Activated CD4-positive, alpha-beta T cell treated with anti-CD3 and anti-CD28 coated beads, Interleukin-2, Interleukin-4, amounts not matched to agents 100 ng/mL and 50 ng/mL, durations not matched to agents 16 hours and 8 hours (primary cell): ENCODE data around the gene PTGR1.
"Not testable (repeated sequence)": the region's sequence is repeated elsewhere in the genome, so short reads cannot be mapped to it uniquely, and the experiment has no call there.

ENCODE experiments used
- DNase-seq: peaks from one replicate; pipeline ENCODE4 v3.0.0-alpha.2; 2020; ENCODE audit warnings: low spot score

PTGR1 gene

DNA sequence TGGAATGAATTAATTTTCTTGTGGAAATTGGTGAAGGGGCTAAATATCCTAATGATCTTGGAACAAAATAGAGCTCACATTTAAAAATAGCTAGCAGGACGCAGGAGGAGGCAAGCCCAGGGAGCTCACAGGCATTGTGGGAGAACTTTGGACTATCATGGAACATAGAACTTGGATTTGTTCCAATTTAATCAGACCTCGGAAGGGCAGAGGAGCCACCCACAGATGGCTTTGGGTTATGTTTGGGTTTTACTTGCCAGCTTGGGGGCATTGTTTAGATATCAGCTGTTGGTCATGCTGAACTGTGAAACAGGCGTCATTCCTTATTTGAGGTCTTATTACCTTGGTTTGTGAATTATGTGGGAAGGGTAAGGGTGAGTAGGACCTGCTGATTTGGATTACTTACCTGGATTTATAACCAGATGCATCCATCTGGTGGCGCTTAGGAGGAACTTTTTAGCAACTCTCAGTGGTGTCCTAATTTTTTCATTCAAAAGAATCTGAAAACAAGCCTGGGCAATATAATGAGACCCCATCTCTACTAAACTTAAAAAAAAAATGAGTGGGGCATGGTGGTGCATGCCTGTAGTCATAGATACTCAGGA is 14.1 kb upstream of the PTGR1 start:
- no peak for DNase-seq

DNA sequence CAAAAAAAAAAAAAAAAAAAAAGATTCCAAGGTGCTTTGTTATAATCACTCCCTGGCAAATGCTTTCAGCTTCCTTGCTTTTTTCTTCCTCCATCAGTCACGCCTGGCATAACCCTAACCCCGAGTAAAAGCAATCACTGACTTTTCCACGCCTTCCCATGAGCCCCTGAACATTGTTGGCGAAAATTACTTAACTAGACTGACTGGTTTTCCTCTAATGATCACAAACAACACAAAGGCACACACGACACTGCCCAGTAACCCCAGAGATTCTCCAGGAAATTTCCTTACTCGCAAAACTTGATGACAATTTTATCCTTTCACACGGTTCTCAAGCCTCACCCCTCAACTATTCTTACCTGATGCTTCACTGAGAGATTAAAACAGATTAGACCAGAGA is 11.4 kb upstream of the PTGR1 start:
- no peak for DNase-seq

DNA sequence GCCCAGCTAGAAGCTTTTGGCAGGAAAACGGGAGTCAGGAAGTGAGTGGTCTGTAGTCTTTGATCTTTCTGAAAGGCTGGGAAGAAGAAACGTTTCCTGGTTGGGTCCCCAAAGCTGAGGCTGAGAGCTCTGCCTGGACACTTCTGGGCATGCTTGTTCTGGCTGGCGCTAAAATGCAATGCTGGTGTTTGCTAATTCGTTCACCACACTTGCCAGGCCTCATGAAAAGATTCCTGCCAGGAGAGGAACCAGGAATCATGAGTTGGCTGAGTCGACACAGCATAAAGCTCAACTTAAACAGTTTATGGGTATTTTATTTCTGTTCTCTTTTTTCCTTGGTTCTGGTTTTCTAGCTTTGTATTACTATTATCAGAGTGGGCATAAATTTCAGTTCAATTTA is 10.7 kb upstream of the PTGR1 start:
- DNase-seq = no peak

DNA sequence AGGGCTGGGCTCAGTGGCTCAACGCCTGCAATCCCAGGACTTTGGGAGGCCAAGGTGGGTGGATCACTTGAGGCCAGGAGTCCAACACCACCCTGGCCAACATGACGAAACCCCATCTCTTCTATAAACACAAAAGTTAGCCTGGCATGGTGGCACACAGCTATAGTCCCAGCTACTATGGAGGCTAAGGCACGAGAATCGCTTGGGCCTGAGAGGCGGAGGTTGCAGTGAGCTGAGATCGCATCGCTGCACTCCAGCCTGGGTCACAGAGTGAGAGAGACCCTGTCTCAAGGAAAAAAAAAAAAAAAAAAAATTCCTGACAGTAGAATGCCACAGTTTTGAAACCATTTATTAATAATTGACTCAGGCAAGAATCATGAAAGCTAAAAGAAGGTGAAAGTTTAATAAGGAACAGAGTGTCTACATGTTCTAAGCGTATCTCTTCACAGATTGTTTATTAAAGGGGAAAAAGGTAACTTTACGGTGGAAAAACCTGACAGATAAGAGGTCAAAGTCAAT is 5.7 kb upstream of the PTGR1 start:
- DNase-seq = no peak

DNA sequence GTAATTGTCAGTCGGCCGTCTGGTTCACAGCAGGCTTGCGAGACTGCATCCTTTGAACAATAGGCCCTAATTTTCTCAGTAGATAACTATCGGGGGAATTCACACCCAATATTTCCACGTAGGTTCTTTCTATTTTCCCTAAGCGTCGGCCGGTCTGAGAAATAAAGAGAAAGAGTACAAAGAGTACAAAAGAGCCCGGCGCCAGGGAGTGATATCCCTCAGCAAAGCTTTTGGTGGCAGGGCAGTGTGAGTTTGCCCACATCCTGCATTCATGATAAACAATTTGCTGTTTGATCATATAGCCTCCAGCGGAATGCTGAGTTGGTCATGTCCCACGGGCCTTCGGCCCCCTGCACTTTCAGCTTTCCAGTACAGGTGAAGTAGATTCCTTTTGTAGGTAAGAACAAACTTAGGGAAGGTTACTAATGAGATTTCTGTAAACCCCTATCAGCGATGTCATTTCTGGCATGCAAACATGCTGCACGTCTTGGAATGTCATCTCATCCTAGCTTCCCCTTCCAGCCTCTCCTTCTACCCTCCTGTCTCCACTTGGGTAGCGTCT is 4.7 kb upstream of the PTGR1 start:
- no peak for DNase-seq

DNA sequence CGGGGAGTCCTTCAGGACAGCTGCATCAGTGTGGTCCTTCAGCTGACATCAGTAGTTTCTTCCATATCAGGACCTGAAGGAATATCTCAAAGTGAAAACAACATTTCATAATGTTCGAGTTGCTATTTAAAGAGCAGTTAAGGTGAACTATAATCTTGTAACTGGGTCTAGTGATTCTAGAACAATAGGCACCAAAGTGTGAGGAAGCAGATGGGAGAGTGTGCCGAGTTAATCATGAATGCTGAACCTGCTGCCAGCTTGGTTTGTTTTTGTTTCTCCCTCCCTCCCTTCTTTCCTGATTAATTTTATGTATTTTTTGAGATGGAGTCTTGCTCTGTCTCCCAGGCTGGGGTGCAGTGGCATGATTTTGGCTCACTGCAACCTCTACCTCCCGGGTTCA is 3.6 kb upstream of the PTGR1 start:
- DNase-seq = no peak

DNA sequence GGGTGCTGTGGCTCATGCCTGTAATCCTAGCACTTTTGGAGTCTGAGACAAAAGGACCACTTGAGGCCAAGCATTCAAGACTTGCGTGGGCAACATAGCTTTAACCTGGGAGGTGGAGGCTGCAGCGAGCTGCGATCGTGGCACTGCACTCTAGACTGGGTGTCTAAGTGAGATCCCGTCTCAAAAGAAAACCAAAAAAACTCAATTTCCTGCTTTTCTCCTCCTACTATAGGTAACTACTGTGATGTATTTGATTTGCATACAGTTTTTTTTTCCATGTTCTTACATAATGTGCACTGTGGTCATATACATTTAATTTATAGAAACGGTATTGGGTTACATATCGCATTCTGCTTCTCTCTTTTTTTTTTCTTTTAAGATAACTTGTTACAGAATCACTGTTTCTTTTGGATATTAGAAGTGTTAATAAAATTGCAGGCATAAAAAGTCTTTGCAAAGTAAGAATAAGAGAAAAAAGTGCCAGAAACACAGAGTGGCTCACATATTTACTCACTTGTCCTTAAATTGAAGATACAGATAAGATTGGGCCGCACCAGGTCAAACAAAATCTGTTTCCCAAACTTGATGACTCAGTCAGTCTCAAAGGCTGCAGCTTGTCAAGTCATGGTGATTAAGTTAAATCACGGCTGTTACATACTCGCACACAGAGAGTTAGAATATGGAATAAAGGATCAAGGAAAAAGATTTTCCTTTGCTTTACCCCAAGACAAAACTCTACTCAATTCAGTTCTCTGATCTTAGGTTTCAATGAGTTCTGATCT is 2.0 kb upstream of the PTGR1 start:
- no peak for DNase-seq

DNA sequence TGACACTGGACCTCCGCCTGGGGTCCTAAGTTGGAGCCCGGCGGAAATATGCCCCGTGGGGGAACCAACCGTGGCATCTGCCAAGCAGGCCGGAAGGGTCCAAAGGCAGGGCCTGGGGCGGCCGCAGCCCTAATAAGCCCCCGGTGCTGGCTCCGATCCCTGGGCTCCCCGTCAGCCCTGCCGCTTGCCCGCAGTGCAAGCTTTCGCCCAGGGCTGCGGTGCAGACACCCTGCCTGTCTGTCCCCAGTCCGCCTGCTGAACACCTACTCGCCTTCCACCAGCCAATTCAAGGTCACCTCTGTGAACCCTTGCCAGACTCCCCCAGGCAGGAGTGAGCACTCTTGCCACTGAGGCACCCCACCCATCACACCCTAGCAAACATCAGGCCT is 502 bp upstream of the PTGR1 start:
- DNase-seq = no peak

DNA sequence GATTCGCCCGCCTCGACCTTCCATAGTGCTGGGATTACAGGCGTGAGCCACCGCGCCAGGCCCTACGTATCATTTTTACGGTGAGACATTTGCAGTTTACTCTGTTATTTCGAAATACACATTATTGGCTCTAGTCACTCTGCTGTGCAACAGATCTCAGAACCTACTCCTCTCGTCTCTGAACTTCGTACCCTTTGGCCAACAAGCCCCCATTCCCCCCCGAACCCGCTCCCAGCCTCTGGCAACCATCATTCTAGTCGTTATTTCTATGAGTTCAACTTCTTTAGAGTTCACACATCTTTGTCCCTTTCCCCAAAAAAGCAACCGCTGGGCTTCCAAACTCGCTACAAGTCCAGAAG is 735 bp downstream of the PTGR1 start:
- peak; percentile 6 for DNase-seq

DNA sequence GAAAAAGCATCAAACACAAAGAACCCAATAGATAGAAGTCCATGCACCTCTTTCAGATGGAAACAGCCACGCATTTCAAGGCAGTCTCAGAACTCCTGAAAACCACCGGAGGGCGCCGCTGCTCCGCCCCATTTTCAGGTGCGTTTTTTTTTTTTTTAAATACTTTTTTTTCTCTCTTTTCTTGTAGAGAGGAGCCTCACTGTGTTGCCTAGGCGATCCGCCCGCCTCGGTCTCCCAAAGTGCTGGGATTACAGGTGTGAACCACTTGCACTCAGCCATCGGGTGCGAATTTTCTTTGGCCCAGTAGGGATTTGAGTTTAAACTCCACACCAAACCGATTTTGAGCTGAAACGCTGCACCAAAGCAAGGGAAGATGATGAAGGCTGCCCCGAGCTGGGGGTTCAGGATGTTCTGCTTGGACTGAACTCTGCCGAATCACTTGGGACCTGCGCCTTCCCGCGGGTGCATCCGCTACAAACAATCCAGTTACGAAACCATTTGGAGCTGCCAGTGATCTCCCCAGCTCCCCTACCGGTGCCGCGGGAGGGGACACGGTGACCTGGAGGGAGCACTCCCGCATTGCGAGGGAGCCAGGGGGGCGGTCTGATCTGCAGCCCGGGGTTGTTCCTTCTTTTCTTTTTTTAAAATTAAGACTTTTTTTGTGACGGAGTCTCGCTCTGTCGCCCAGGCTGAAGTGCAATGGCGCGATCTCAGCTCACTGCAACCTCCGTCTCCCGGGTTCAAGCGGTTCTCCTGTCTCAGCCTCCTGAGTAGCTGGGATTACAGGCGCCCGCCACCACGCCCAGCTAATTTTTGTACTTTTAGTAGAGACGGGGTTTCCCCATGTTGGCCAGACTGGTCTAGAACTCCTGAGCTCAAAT is 1.4 kb downstream of the PTGR1 start:
- peak; percentile 49 for DNase-seq

DNA sequence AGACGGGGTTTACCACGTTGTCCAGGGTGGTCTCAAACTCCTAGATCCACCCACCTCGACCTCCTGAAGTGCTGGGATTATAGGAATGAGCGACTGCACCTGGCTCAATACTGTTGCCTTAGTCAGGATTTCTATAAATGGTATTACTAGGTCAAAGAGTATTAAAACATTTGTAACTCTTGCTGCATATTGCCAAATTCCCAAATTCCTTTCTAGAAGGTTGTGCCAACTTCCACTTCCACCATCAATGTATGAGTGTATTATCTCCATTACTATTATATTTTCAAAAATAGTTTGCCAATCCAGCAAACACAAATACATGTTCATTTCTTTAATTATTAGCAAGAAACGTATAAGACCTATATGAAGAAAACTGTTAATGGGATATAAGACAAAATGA is 10.6 kb downstream of the PTGR1 start:
- DNase-seq = no peak

DNA sequence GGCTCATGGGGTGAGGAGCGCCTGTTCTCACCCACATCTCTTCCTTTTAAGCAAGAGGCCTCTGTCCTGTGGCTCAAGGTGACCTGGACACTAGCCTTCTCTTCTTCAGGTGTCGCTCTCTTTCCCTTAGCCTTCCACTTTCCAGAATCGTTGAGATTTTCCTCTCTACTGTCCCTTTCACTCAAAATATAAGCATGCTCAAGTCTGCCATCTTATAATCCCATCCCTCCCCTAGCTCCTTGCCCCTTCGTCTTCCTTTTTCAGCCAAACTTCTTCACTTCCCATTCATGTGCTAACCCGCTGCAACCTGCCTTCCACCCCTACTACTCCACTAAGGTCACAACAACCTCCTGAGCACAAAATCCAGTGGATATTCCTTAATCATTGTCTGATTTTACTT is 13.1 kb downstream of the PTGR1 start:
- DNase-seq = no peak

DNA sequence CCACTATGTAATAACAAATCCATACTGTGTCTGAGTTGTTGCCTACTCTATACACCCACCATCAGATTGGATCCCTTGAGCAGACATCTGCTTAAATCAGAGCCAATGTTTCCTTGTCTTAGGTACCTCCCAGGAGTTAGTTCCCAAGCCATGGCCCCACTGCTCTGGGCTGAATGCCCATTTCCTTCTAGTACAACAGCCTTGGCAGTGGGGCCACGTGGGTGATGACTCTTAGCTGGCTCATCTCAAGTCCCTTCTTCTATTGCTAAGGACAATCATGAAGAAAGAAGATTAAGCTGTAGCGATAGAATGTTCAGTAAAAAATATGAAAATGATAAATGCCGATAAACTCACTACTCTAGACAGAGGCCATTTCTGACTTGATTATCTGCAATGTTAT is 16.6 kb downstream of the PTGR1 start:
- DNase-seq = no peak

DNA sequence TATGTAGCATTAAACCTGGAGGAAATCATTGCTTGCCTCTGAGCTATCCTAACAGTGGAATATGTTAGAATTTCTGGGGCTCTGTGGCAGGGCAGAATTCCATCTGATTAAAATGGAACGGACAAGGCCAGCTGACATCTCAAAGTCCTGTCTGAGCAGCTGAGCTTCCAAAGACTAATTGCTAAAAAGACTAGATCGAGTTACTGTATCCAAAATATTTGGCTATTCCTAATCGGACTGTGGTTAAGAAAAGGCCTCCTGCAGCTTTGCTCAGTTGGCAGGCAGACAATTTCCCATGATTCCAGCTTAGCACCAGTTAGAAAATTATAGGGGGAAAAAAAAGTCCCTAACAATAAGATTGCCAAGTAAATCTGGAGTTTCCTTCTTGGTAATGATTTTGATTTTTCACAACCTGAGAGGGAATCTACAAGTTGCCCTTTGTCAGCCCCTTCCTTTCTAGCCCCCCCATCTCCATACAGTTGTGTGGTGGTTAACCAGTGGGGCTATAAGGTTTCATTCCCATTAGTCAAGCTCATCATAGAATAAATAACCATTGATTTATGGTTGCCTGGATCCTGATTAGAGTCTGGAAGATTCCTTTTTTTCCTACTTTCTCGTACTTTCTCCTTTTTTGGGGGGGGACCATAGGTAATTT is 26.4 kb downstream of the PTGR1 start:
- DNase-seq = no peak

DNA sequence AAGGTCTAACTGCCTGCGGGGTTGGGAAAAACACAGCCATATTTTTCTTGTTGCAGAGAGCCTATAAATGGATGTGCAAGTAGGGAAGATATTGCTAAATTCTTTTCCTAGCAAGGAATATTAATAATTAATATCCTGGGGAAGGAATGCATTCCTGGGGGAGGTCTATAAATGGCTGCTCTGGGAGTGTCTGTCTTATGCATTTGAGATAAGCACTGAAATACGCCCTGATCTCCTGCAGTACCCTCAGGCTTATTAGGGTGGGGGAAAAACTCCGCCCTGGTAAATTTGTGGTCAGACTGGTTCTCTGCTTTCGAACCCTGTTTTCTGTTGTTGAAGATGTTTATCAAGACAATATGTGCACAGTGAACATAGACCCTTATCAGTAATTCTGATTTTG is 31.3 kb downstream of the PTGR1 start:
- not testable (repeated sequence) for DNase-seq

DNA sequence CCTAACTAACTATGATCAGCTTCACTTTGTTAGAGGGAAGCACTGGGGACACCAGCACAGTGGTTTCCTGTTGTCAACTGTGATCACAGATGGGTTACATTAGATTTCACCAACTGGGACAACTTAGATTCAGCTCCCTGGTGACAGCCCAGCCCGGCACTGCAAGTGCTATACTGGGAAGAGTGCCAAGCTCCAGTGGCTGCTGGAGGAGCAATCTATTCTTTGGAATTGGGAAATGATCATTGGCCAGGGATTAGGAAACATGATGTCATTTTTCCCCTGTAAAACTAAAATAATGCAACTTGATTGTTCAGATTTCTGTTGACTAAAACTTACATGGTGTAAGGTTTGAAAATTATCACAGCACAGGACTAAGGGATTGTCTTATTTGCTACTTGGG is 33.2 kb downstream of the PTGR1 start:
- no peak for DNase-seq

DNA sequence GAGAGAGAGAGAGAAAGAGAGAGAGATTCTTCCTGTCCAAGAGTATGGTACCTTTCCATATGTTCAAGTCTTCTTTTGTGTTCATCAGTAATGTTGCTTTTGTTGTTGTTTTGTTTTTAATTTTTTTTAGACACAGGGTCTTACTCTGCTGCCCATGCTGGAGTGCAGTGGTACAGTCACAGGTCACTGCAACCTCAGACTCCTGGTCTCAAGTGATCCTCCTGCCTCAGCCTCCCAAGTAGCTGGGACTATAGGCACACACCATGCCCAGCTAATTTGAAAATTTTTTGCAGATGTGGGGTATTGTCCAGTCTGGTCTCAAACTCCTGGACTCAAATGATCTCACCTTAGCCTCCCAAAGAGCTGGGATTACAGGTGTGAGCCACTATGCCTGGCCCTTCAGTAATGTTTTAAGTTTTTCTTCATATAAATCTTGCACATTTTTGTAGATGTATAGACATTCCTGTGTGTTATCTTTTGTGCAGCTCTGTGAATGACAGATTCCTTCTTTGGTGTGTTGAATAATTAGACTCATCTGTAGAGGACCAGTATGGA is 38.2 kb downstream of the PTGR1 start:
- DNase-seq = no peak

DNA sequence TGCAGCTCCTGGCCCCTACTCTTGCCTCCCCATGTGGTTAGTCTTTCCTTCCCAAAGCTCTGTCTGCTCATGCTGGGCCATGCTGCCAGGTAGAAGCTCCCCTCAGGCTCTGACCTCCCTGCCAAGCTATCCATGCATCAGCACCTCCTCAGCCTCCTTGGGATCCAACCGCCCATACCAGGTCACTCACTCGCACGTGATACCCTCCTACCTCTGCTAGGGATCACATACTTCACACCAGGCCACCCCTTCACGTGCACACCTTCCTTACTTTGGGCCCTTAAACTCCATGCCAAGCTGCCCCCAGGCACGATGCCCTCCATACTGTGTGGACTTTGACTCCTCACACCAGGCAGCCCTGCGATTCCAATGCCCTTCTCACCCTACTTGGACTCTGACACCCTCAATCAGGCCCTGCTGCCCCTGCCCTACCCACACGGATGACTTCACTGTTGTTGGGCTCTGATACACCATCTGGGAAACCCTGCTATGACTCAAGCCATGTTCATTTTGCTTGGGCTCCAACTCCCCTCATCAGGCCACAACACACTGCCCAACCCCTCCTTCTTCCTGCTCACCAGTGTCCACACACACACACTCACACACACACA is 40.3 kb downstream of the PTGR1 start:
- no peak for DNase-seq

DNA sequence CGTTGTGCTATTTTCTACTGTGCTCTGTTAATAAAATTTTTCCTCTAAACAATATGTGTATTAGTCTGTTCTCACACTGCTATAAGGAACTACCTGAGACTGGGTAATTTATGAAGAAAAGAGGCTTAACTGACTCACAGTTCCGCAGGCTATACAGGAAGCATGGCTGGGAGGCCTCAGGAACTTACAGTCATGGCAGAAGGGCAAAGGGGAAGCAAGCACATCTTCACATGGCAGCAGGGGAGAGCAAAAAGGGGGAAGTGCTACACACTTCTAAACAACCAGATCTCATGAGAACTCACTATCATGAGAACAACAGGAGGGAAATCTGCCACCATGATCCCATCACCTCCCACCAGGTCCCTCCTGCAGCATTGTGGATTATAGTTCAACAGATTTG is 44.0 kb downstream of the PTGR1 start:
- DNase-seq = not testable (repeated sequence)

DNA sequence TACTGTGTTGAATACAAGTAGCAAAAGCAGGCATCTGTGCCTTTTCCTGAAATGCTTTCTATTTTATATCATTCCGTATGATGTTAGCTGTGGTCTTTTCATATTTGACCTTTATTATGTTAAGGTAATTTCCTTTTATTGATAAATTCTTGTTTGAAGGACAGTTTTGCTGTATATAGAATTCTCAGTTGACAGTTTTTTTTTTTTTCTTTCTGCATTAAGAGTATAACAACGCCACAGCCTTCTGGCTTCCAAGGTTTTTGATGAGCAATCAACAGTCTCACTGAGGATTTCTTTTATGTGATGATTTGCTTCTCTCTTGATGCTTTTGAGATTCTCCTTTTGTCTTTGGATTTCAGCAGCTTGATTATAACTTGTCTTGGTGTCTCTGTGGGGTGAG is 50.8 kb downstream of the PTGR1 start:
- no peak for DNase-seq

DNA sequence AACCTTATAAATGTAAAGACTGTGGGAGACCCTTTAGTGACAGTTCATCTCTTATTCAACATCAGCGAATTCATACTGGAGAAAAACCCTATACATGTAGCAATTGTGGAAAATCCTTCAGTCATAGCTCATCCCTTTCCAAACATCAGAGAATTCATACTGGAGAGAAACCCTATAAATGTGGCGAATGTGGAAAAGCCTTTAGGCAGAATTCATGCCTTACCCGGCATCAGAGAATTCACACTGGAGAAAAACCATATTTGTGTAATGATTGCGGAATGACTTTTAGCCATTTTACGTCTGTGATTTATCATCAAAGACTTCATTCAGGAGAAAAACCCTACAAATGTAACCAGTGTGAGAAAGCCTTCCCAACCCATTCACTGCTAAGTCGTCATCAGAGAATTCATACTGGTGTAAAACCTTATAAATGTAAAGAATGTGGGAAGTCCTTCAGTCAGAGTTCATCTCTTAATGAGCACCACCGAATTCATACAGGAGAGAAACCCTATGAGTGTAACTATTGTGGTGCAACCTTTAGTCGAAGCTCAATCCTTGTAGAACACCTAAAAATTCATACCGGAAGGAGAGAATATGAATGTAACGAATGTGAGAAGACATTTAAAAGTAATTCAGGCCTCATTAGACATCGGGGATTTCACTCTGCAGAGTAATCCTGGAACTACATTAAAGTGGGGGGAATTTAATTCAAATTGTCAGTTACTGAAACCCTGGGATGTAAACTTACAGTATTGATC is 56.8 kb downstream of the PTGR1 start:
- DNase-seq = no peak
